Inflammatory macrophage (primary cell): ENCODE data around the gene FBXO3.
A peak's percentile ranks its signal among the peaks of the same experiment; 100 is the strongest.

Source experiments
- DNase-seq, 2 donors: peaks; one replicate each; pipeline ENCODE4 v3.0.0-alpha.2; 2020 to 2022

The FBXO3 gene

GRCh38 chr11:33700502-33701271, 73.6 kb downstream of the FBXO3 start, which contains the start of gene C11orf91:
Gene C11orf91, minus strand, starts transcription at chr11:33700826. Its CDS starts 86 bp downstream, at chr11:33700740.
- peak; percentile 89 to 92 for DNase-seq

DNA sequence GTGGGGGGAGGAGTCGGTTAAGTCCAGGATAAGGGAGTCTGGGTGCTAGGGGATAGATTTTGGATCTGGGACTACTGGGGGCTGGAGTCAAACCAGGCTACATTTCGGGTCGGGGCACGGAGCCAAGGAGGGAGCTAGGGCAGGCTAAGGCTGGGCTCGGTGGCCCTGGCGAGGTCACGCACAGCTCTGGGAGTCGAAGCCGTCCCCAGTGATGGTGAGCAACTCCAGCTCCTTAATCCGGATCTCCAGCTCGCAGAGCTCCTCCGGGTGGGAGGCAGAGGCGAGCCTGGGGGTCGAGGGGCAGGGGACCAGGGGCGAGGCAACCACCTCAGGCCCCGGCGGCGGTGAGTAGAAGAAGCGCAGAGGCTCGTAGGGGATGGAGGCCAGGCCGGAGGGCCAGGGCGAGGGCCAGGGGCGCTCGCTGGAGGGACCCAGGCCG, 74.2 kb downstream of the FBXO3 start:
- no peak for DNase-seq

- no peak for DNase-seq
Measured at GRCh38 chr11:33699515-33700062, 74.7 kb downstream of the FBXO3 start.

GRCh38 chr11:33698921-33699320, 75.4 kb downstream of the FBXO3 start:
- DNase-seq, result no peak

GRCh38 chr11:33697997-33698396, 76.3 kb downstream of the FBXO3 start:
- DNase-seq, result no peak

- DNase-seq, result no peak
Measured at GRCh38 chr11:33696931-33697638, 77.2 kb downstream of the FBXO3 start.

- no peak for DNase-seq
Measured at GRCh38 chr11:33696411-33696810, 77.9 kb downstream of the FBXO3 start.

- no peak for DNase-seq
Measured at GRCh38 chr11:33695051-33695566, 79.2 kb downstream of the FBXO3 start.

- DNase-seq, result peak in 1 of 2 donors; percentile 46
Measured at GRCh38 chr11:33694346-33695050, 79.8 kb downstream of the FBXO3 start.

DNA sequence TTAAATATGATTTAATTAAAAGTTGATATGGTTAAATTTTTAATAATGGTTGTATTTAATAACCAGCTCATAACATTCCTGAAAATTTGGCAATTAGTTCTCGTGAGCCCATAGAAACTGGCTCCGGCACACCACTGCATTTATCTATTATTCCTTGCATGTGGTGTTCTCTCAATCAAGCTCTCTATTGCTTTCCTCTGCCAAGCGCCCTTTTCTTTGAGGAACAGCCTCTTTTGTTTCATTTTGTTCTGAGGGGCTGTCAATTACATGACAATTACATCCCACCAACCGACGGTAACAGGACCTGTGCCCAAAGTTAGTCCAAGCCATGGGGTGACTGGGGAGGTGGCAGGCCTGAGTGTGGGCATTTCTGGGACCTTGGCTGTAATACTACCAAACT, 81.8 kb downstream of the FBXO3 start:
- no peak for DNase-seq

DNA sequence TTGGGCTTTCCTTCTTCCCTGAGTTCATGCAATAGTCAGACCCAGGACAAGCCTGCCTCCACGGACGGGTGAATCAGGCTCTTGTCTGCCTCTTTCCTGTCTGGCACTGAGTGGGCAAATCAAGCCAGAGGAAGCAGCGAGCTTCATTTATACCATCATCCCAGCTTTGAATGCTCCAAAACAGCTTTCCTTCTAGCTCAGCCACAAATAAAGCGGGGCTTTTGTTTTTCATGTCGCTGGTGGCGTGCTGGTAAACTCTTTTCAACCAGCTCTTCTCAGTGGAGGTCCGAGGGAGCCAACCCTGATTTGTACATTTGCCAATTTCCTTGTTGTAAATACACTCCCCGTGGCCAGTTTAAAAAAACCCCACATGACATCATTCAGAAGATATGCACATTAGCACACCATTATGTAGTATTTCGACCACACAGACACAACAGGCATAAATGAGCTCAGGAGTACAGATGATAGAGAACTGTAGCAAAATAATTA, 82.3 kb downstream of the FBXO3 start:
- peak in 1 of 2 donors; percentile 7 for DNase-seq

DNA sequence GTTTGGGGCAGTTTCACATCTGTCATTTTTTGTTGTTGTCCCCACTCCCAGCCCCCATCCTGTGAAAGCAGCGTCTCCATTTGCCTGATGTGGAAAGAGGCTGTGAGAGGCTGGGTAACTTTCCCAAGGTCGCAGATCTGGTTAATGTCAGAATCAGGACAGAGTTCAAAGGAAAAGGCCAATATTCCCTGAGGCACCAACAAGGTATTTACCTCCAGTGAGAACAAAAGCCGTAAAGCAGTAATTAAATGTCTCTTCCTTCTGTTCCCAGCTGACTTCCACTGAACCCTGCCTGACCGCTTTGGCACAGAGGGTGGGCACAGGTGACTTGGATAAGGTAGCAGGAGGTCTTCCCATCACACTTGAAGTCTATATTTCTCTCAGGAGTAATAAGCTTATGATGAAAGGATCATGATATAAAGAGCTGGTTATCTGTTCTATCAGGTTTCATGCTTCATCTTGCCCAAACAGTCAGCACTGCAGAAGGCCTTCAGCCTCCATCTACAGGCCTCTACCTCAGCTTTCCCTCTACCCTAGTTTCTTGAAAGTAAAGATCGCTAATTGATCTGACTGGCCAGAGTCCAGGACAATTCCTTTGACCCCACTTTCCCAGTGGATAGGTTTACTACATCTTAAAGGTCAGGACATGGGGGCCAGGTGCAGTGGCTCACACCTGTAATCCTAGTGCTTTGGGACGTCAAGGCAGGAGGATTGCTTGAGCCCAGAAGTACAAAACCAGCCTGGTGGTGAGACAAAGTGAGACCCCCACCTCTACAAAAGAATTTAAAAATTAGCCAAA, 83.1 kb downstream of the FBXO3 start:
- DNase-seq, result no peak
